Left lung (tissue), 10 donors: ENCODE results near the gene LDLRAD1. TPM values are rescaled to one million over a fixed set of nuclear protein-coding genes. Genes with fewer than 3 reads are reported as not detected.
A peak's percentile ranks its signal among the peaks of the same experiment; 100 is the strongest.
"Not testable (repeated sequence)": the region's sequence is repeated elsewhere in the genome, so short reads cannot be mapped to it uniquely, and the experiment has no call there.

Source experiments
- ATAC-seq: fragments of 200-7000 bp; cut with Tn5 transposase; one replicate; pipeline ENCODE4 v1.9.1; 2020; ENCODE audit warnings: moderate library complexity
- DNase-seq, 4 donors: peaks; one replicate each; pipeline ENCODE4 v3.0.0-alpha.2; 2013 to 2020
- H3K27ac ChIP-seq, 2 donors: fragments of 200-600 bp; sonication (generic) in 1 of 2; one replicate each; pipeline versions ENCODE4 v1.5.0 to v1.8.0; 2020 to 2021
- H3K27me3 ChIP-seq, 2 donors: fragments of 200-600 bp; sonication (generic) in 1 of 2; one replicate each; pipeline versions ENCODE4 v1.5.0 to v1.8.0; 2020 to 2021
- H3K36me3 ChIP-seq, 2 donors: fragments of 200-600 bp; sonication (generic) in 1 of 2; one replicate each; pipeline versions ENCODE4 v1.5.0 to v1.8.0; 2020 to 2021
- H3K4me1 ChIP-seq, 2 donors: fragments of 200-600 bp; one replicate each; pipeline ENCODE4 v1.8.0; 2021
- H3K4me3 ChIP-seq, 2 donors: fragments of 200-600 bp; sonication (generic) in 1 of 2; one replicate each; pipeline versions ENCODE4 v1.5.0 to v1.8.0; 2020 to 2021; ENCODE audit warnings: mild to moderate bottlenecking in 1 of 2
- H3K9me3 ChIP-seq, 2 donors: fragments of 200-600 bp; sonication (generic) in 1 of 2; one replicate each; pipeline versions ENCODE4 v1.5.0 to v1.8.0; 2020 to 2021
- CTCF ChIP-seq, 2 donors: fragments of 200-600 bp; sonication (generic) in 1 of 2; IDR thresholded peaks; one replicate each; pipeline versions ENCODE4 v1.5.0 to v1.8.0; 2021; ENCODE audit warnings: antibody characterized with exemption in 2 of 2
- intact Hi-C, 2 donors: fragments of 100-400 bp; cut with DNase I; formaldehyde crosslinking; loops; one replicate each; pipeline versions ENCODE4 v1.11.2 to v1.14.2; 2022
- polyA plus RNA-seq, 6 donors: library from polyadenylated mRNA; unstranded; fragments of 120-200 nt; gene quantifications; one replicate each; pipeline ENCODE4 v1.2.1, GENCODE V29; 2013; ENCODE audit not compliant: insufficient read length in 6 of 6
- total RNA-seq, 2 donors: library from RNA; stranded (reverse); fragmentation: NEBNext Ultra II Directional; extraction: Animal tissue kit (Norgen Biotek cat#: 25700); gene quantifications; one replicate each; pipeline ENCODE4 v1.2.1, GENCODE V29; 2021
- donor health status: DM: no; HTN: yes; CAD: no.
- donor health status: DM: no; HTN: no; CAD: no.

LDLRAD1 gene
- total and polyA plus RNA-seq, 8 donors: 0.68 to 6.9 (median 3.9) TPM; not detected in 1

DNA sequence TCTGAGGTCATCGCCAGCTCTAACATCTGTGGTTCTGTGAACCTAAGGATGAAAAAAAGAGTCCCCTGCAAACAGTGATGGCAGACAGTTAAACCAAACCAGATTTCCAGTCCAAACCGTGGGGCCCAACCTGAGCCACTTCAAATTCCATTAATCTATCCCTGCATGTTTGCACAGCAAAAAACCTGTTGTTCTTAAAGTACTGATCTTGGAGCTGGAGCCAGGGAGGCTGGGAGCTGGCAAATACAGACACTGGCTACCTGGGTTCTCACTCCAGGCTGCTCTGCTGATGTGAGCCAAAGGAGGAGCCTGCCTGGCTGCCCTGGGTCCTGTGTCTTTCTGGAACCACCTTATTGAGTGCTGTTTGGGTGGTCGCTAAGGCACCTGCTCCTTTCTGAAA, 16.4 kb downstream of the LDLRAD1 start:
- intact Hi-C loops: no loop called here
- no peaks in the 10 kb centered on the region for H3K4me1 ChIP-seq
- H3K9me3 ChIP-seq: no peaks in the 10 kb centered on the region
- TF ChIP-seq CTCF (IDR thresholded peaks at IDR 0.05): no peak
- DNase-seq: no peak
- no peaks in the 10 kb centered on the region for H3K36me3 ChIP-seq
- H3K27ac ChIP-seq: no peak overlapping the region
- ATAC-seq: peak; percentile 91
- no peak overlapping the region for H3K4me3 ChIP-seq
- no peaks in the 10 kb centered on the region for H3K27me3 ChIP-seq

GRCh38 chr1:53999920-54000319, 18.1 kb downstream of the LDLRAD1 start:
- H3K27ac ChIP-seq: no peak overlapping the region
- H3K36me3 ChIP-seq: no peaks in the 10 kb centered on the region
- H3K27me3 ChIP-seq: no peaks in the 10 kb centered on the region
- ATAC-seq: no peak
- H3K4me1 ChIP-seq: no peaks in the 10 kb centered on the region
- no peak overlapping the region for H3K4me3 ChIP-seq
- intact Hi-C loops: no loop called here
- no peak for TF ChIP-seq CTCF (IDR thresholded peaks at IDR 0.05)
- H3K9me3 ChIP-seq: no peaks in the 10 kb centered on the region
- no peak for DNase-seq

GRCh38 chr1:53998223-53998622, 19.8 kb downstream of the LDLRAD1 start:
- H3K4me3 ChIP-seq: no peak overlapping the region
- H3K27me3 ChIP-seq: no peaks in the 10 kb centered on the region
- H3K27ac ChIP-seq: no peak overlapping the region
- ATAC-seq (no peak), DNase-seq (no peak)
- no peaks in the 10 kb centered on the region for H3K36me3 ChIP-seq
- no peaks in the 10 kb centered on the region for H3K4me1 ChIP-seq
- TF ChIP-seq CTCF (IDR thresholded peaks at IDR 0.05): no peak
- intact Hi-C loops: no loop called here
- no peaks in the 10 kb centered on the region for H3K9me3 ChIP-seq

- H3K4me3 ChIP-seq: no peak overlapping the region
- ATAC-seq: no peak
- H3K9me3 ChIP-seq: peaks cover 0 to 7% of the 10 kb centered on the region in 2 donors
- H3K4me1 ChIP-seq: no peaks in the 10 kb centered on the region
- no peak for DNase-seq
- TF ChIP-seq CTCF (IDR thresholded peaks at IDR 0.05): no peak
- no peak overlapping the region for H3K27ac ChIP-seq
- intact Hi-C loops: no loop called here
- no peaks in the 10 kb centered on the region for H3K36me3 ChIP-seq
- no peaks in the 10 kb centered on the region for H3K27me3 ChIP-seq
Observed at GRCh38 chr1:53995683-53996082, 22.3 kb downstream of the LDLRAD1 start.

DNA sequence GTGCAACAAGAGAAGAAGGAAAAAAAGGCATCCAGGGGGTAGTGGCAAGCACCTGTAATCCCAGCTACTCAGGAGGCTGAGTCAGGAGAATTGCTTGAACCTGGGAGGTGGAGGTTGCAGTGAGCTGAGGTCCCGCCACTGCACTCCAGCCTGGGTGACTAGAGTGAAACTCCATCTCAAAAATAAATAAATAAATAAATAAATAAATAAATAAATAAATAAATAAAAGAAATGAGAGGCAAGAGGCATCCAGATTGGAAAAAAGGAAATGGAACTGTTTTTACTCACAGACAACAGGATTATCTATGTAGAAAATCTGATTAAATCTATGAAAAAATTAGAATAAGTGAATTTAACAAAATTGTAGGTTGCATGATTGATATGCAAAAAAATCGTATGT, 23.5 kb downstream of the LDLRAD1 start:
- ATAC-seq, H3K9me3 ChIP-seq, H3K27ac ChIP-seq, DNase-seq, H3K4me1 ChIP-seq, H3K4me3 ChIP-seq, H3K27me3 ChIP-seq, H3K36me3 ChIP-seq, intact Hi-C loops: not testable (repeated sequence)

GRCh38 chr1:53992085-53992874, 25.7 kb downstream of the LDLRAD1 start:
- Histone ChIP-seq H3K27me3 (no peaks in the 10 kb centered on the region), H3K4me3 (no peak overlapping the region), H3K36me3 (no peaks in the 10 kb centered on the region), H3K4me1 (no peaks in the 10 kb centered on the region), H3K9me3 (peaks cover 0 to 7% of the 10 kb centered on the region in 2 donors), H3K27ac (no peak overlapping the region)
- ATAC-seq (peak; percentile 32), DNase-seq (no peak)
- no peak for TF ChIP-seq CTCF (IDR thresholded peaks at IDR 0.05)
- intact Hi-C loops: no loop called here
